ENCODE measurements around the gene WDR82.

Gene WDR82

DNA sequence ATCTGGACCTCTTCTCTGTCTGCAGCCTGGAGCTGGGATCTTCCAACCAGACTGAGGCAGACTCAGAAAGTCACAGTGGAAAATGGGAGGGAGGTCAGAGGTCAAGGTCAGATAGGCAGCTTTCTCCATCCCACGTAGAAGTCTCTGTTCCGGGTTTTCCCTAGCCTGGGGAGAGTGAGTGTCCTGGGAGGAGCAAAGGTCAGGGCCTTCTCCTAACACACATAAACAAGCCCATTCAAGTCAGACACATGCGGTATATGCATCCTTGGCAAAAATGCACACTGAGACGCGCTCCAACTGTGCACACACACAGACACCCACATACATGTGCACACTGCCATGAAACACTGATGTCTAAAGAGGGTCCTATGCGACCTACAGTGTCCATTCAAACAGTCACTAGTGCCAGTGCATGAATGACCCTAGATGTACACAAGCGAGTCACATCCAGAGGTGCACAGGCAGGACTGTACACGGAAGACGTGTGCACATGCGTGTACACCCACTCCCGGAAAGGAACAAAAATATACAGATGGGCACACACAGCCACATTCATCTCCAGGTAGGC, 40.2 kb downstream of the WDR82 start:
- TF ChIP-seq, protein P1, sequence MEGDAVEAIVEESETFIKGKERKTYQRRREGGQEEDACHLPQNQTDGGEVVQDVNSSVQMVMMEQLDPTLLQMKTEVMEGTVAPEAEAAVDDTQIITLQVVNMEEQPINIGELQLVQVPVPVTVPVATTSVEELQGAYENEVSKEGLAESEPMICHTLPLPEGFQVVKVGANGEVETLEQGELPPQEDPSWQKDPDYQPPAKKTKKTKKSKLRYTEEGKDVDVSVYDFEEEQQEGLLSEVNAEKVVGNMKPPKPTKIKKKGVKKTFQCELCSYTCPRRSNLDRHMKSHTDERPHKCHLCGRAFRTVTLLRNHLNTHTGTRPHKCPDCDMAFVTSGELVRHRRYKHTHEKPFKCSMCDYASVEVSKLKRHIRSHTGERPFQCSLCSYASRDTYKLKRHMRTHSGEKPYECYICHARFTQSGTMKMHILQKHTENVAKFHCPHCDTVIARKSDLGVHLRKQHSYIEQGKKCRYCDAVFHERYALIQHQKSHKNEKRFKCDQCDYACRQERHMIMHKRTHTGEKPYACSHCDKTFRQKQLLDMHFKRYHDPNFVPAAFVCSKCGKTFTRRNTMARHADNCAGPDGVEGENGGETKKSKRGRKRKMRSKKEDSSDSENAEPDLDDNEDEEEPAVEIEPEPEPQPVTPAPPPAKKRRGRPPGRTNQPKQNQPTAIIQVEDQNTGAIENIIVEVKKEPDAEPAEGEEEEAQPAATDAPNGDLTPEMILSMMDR (IDR thresholded peaks at IDR 0.05; ENCODE audit: low read depth, low read length), result no peak
- H3K4me3 ChIP-seq (replicated peaks in 1 of 2; ENCODE audit: low read depth in 2 of 2, low read length in 2 of 2), result peak overlapping the region; percentile 90 to 92
- DNase-seq (ENCODE audit: low read depth in 2 of 2), result no peak

DNA sequence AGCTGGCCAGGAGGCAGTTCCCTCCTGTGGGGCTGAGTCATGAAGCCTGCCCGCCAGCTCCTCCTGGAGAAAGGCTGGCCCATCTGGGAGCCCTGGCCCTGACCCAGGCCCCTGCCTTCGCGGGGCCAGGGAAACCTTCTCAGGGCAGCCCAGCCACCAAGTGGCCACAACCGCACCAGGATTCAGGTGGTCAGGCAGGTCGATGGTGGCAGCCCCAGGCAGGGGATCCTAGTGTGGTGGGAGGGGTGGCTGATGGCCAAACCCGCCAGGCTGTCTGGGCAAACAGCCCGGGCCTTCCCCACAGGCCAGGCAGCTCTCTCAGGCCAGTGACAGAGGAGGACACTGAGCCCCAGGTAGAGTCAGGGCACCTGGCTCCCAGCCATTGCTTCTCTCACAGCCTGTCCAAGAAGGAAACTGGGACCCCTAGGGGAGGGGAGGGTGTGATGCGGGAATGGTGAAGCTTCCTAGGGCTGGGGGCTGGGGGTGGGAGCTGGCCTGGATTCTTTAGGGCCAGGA, 40.7 kb downstream of the WDR82 start:
- peak; percentile 86 to 87 for DNase-seq (ENCODE audit: low read depth in 2 of 2)
- TF ChIP-seq, protein P1 (IDR thresholded peaks at IDR 0.05; ENCODE audit: low read depth, low read length), result peak; percentile 4
- peak overlapping the region; percentile 90 to 92 for H3K4me3 ChIP-seq (replicated peaks in 1 of 2; ENCODE audit: low read depth in 2 of 2, low read length in 2 of 2)

DNA sequence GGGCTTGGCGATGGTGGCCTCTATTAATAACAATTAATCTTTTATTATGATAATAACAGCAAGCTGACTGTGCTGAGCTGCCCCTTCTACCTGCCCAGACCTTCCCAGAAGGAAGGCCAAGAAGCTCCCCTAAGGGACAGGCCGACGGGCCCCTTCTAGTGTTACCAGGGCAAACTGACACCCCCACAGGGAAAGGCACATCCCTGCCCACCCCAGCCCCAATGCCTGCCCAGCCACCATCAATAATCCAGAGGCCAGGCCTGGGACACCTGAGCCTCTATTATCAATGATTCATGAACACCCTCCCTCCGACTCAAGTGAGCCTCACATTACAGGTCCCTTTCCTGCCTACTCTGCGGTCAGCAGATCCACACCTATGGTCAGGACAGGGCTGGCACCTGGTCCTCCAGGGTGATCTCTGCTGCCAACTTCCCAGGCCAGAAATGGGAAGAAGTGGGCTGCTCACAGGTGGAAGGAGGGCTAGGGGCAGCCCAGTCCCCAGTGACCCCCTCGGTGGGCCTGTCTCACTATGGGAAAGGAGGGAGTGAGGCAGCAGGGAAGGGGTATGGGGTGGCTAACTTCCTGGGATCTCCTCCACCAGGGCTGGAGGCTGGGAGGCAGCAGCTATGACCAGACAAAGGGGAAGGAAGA, 41.3 kb downstream of the WDR82 start:
- peak overlapping the region; percentile 90 to 92 for H3K4me3 ChIP-seq (replicated peaks in 1 of 2; ENCODE audit: low read depth in 2 of 2, low read length in 2 of 2)
- no peak for DNase-seq (ENCODE audit: low read depth in 2 of 2)
- TF ChIP-seq, protein P1 (IDR thresholded peaks at IDR 0.05; ENCODE audit: low read depth, low read length), result no peak

DNA sequence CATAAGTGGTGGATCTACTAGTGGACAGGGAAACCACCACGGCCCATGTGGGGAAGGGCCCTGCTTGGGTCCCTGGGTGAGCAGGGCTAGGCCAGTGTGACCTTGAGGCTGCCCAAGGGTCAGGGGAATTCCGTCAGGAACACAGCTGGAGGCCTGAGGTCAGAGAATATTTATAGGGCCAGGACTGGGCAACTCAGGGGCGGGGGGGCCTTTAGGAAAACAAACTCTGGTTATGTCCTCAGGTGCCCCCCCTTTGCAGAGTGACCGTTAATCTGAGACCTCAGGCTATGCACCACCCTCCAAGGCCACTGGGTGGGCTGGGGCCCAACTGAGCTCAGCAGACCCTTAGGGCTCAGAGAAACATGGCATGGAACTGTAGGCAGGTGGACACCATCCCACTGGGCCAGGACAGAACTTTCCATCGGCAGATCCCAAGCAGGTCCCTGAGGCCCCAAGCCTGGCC, 42.0 kb downstream of the WDR82 start:
- TF ChIP-seq, protein P1 (IDR thresholded peaks at IDR 0.05; ENCODE audit: low read depth, low read length), result no peak
- DNase-seq (ENCODE audit: low read depth in 2 of 2), result no peak
- no peak overlapping the region for H3K4me3 ChIP-seq (replicated peaks in 1 of 2; ENCODE audit: low read depth in 2 of 2, low read length in 2 of 2)

DNA sequence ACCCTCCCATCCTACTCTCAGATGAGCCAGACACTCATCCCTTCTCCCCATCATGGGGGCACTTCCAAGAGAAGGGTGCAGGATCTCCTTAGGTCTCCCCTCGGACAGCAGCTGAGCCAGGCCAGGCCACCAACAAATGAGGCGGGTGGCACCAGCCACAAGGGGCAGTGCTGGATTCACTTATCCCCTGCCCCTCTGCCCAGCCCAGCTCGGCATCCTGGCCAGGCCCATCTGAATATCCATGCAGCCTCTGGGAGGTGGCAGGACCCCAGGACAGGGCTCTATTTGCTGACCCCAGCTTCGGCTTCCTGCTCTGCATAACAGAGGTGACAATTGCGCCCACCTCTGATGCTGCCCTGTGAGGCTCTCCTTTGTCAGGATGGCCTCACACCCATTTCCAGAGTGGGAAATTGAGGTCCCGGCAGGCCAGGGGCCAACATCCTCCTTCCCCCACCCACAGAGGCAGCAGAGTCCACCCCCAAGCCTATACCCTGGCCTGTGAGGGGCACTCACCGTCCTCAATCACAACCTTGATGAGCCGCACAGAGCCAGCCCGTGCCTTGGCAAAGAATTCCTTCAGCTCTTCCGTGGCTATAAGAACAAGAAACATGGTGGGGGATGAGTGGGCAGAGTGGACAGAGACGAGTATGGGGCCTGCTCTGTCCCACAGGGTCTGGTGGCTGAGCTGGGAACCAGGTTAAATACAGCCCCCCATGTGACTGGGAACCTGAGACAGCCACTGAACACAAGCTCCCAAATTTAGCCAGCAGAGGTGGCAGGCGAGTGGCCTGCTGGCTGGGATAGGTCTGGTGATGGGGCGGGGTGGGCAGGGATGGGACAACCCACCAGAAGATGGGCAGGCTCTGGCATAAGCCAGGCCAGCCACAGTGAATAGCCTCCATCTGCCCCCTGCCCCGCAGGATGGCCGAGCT, 43.7 kb downstream of the WDR82 start:
- no peak overlapping the region for H3K4me3 ChIP-seq (replicated peaks in 1 of 2; ENCODE audit: low read depth in 2 of 2, low read length in 2 of 2)
- TF ChIP-seq, protein P1 (IDR thresholded peaks at IDR 0.05; ENCODE audit: low read depth, low read length), result no peak
- no peak for DNase-seq (ENCODE audit: low read depth in 2 of 2)

DNA sequence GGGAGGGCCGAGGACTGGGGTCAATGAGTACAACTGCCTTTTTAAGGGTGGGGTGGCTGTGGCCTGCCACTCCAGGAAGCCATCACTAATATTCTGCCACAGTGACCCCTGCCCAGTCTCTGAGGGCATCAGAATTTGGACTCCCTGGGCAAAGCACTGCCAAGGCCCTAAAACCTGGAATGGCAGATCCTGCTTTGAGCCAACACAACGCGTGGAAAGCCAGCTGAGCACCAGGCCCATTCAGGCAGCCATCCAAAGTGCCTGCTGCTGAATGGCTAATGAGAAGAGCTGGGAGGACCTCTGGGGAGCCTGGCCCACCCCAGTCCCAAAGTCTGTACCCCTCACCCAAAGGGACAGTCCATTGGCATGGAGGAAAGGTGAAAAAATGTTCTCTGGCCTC, 44.5 kb downstream of the WDR82 start:
- TF ChIP-seq, protein P1 (IDR thresholded peaks at IDR 0.05; ENCODE audit: low read depth, low read length), result no peak
- DNase-seq (ENCODE audit: low read depth in 2 of 2), result no peak
- no peak overlapping the region for H3K4me3 ChIP-seq (replicated peaks in 1 of 2; ENCODE audit: low read depth in 2 of 2, low read length in 2 of 2)
